ENCODE data around the gene EFR3B. TPM values are rescaled to one million over a fixed set of nuclear protein-coding genes. Genes with fewer than 3 reads are reported as not detected.

Gene EFR3B
- polyA plus RNA-seq, 3 donors, result not detected

- peak overlapping the region; percentile 63 for H3K4me2 ChIP-seq (replicated peaks; ENCODE audit: extremely low read depth, low read length, poor library complexity, severe bottlenecking)
Observed at GRCh38 chr2:25131253-25131566, 89.3 kb downstream of the EFR3B start.

GRCh38 chr2:25131567-25132298 is 89.9 kb downstream of the EFR3B start:
- H3K9me3 Mint-ChIP-seq, result peaks cover 0 to 17% (median 2%) of the 10 kb centered on the region in 7 donors
- no peak for TF ChIP-seq CTCF (IDR thresholded peaks at IDR 0.05)
- intact Hi-C loops (cut with micrococcal nuclease), result loop anchor here (2.0 to 5.0 kb wide), 2 partner anchors 89 to 153 kb away; partner anchors contain the start of gene EFR3B (in 1 of the 2)
- H3K4me2 ChIP-seq (replicated peaks; ENCODE audit: extremely low read depth, low read length, poor library complexity, severe bottlenecking), result peak overlapping the region; percentile 63
- peaks cover 0 to 11% of the 10 kb centered on the region in 2 donors for H3K9me3 ChIP-seq (replicated peaks in 1 of 2; ENCODE audit: control insufficient read depth in 1 of 2, insufficient read depth in 1 of 2, low read length in 2 of 2)
- peaks cover 8 to 16% of the 10 kb centered on the region in 2 donors for H3K4me1 ChIP-seq (ENCODE audit: control insufficient read depth in 1 of 2, insufficient read depth in 2 of 2, low read length in 2 of 2)
- H3K4me1 Mint-ChIP-seq, result peaks cover 20% of the 10 kb centered on the region
- H4K20me1 ChIP-seq (ENCODE audit: insufficient read depth, low read length), result no peaks in the 10 kb centered on the region
- H3K27ac ChIP-seq (ENCODE audit: low read depth in 1 of 2, low read length in 2 of 2), result no peak overlapping the region
- H3K27ac Mint-ChIP-seq, result no peak overlapping the region
- H3K36me3 ChIP-seq (replicated peaks in 1 of 2; ENCODE audit: control insufficient read depth in 1 of 2, insufficient read depth in 2 of 2, low read length in 2 of 2), result no peaks in the 10 kb centered on the region
- H3K79me2 ChIP-seq (ENCODE audit: insufficient read depth, low read length), result no peaks in the 10 kb centered on the region
- DNase-seq, result no peak
- H3K4me3 Mint-ChIP-seq, result peak overlapping the region; percentile 73 to 87
- peak overlapping the region in 1 of 3 experiments; percentile 51 for H3K4me3 ChIP-seq (replicated peaks in 1 of 3; ENCODE audit: low read depth in 2 of 3, low read length in 3 of 3)
- peaks cover 22 to 56% of the 10 kb centered on the region in 2 donors for H3K27me3 ChIP-seq (ENCODE audit: control insufficient read depth in 2 of 2, insufficient read depth in 2 of 2, low read length in 2 of 2)
- peaks cover 60 to 71% (median 67%) of the 10 kb centered on the region in 3 donors for H3K27me3 Mint-ChIP-seq (ENCODE audit: low read depth in 3 of 3)
- WGBS (ENCODE audit: insufficient coverage), result 2% methylated on average over 33 of the region's 53 CpGs
- peaks cover 3% of the 10 kb centered on the region in 2 donors for H3K36me3 Mint-ChIP-seq
- peak overlapping the region; percentile 53 for H2AFZ ChIP-seq (ENCODE audit: insufficient read depth, low read depth, low read length, poor library complexity, severe bottlenecking)
- H3K9ac ChIP-seq (ENCODE audit: insufficient read depth, low read length, poor library complexity, severe bottlenecking), result no peak overlapping the region

More at GRCh38 chr2:25131253-25131566, 89.3 kb downstream of the EFR3B start:
- H3K36me3 Mint-ChIP-seq, result peaks cover 3% of the 10 kb centered on the region in 2 donors
- intact Hi-C loops (cut with micrococcal nuclease), result loop anchor here (2.0 to 5.0 kb wide), 2 partner anchors 89 to 152 kb away; partner anchors contain the start of gene EFR3B (in 1 of the 2)
- peaks cover 57 to 67% (median 63%) of the 10 kb centered on the region in 3 donors for H3K27me3 Mint-ChIP-seq (ENCODE audit: low read depth in 3 of 3)
- H3K9ac ChIP-seq (ENCODE audit: insufficient read depth, low read length, poor library complexity, severe bottlenecking), result no peak overlapping the region
- no peak for DNase-seq
- TF ChIP-seq CTCF (IDR thresholded peaks at IDR 0.05), result no peak
- H3K27ac ChIP-seq (ENCODE audit: low read depth in 1 of 2, low read length in 2 of 2), result no peak overlapping the region
- peaks cover 0 to 11% of the 10 kb centered on the region in 2 donors for H3K9me3 ChIP-seq (replicated peaks in 1 of 2; ENCODE audit: control insufficient read depth in 1 of 2, insufficient read depth in 1 of 2, low read length in 2 of 2)
- H3K36me3 ChIP-seq (replicated peaks in 1 of 2; ENCODE audit: control insufficient read depth in 1 of 2, insufficient read depth in 2 of 2, low read length in 2 of 2), result no peaks in the 10 kb centered on the region
- peaks cover 22 to 56% of the 10 kb centered on the region in 2 donors for H3K27me3 ChIP-seq (ENCODE audit: control insufficient read depth in 2 of 2, insufficient read depth in 2 of 2, low read length in 2 of 2)
- no peak overlapping the region for H3K27ac Mint-ChIP-seq
- H3K79me2 ChIP-seq (ENCODE audit: insufficient read depth, low read length), result no peaks in the 10 kb centered on the region
- peaks cover 8 to 16% of the 10 kb centered on the region in 2 donors for H3K4me1 ChIP-seq (ENCODE audit: control insufficient read depth in 1 of 2, insufficient read depth in 2 of 2, low read length in 2 of 2)
- peak overlapping the region; percentile 53 for H2AFZ ChIP-seq (ENCODE audit: insufficient read depth, low read depth, low read length, poor library complexity, severe bottlenecking)
- H3K4me3 Mint-ChIP-seq, result peak overlapping the region; percentile 73 to 86
- H3K9me3 Mint-ChIP-seq, result peaks cover 0 to 17% (median 2%) of the 10 kb centered on the region in 7 donors
- H4K20me1 ChIP-seq (ENCODE audit: insufficient read depth, low read length), result no peaks in the 10 kb centered on the region
- WGBS (ENCODE audit: insufficient coverage), result 37% methylated on average over 24 of the region's 24 CpGs
- peaks cover 20% of the 10 kb centered on the region for H3K4me1 Mint-ChIP-seq
- peak overlapping the region in 1 of 3 experiments; percentile 51 for H3K4me3 ChIP-seq (replicated peaks in 1 of 3; ENCODE audit: low read depth in 2 of 3, low read length in 3 of 3)
